ENCODE measurements around the gene RPS8.
"Not testable (repeated sequence)": the region's sequence is repeated elsewhere in the genome, so short reads cannot be mapped to it uniquely, and the experiment has no call there.

The RPS8 gene

GRCh38 chr1:44811234-44811633 lies 35.9 kb downstream of the RPS8 start:
- Histone ChIP-seq H3K27me3 (no peaks in the 10 kb centered on the region), H3K36me3 (peaks cover 0 to 17% (median 3%) of the 10 kb centered on the region in 3 donors), H3K27ac (peak overlapping the region; percentile 94 to 97), H3K4me1 (peaks cover 16 to 80% (median 69%) of the 10 kb centered on the region in 4 donors), H3K4me3 (no peak overlapping the region), H3K9me3 (no peaks in the 10 kb centered on the region)
- DNase-seq, result no peak
- TF ChIP-seq, protein P1, sequence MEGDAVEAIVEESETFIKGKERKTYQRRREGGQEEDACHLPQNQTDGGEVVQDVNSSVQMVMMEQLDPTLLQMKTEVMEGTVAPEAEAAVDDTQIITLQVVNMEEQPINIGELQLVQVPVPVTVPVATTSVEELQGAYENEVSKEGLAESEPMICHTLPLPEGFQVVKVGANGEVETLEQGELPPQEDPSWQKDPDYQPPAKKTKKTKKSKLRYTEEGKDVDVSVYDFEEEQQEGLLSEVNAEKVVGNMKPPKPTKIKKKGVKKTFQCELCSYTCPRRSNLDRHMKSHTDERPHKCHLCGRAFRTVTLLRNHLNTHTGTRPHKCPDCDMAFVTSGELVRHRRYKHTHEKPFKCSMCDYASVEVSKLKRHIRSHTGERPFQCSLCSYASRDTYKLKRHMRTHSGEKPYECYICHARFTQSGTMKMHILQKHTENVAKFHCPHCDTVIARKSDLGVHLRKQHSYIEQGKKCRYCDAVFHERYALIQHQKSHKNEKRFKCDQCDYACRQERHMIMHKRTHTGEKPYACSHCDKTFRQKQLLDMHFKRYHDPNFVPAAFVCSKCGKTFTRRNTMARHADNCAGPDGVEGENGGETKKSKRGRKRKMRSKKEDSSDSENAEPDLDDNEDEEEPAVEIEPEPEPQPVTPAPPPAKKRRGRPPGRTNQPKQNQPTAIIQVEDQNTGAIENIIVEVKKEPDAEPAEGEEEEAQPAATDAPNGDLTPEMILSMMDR (IDR thresholded peaks at IDR 0.05), result no peak
- intact Hi-C loops (cut with DNase I; ENCODE audit: low total_unique reads), result no loop called here

DNA sequence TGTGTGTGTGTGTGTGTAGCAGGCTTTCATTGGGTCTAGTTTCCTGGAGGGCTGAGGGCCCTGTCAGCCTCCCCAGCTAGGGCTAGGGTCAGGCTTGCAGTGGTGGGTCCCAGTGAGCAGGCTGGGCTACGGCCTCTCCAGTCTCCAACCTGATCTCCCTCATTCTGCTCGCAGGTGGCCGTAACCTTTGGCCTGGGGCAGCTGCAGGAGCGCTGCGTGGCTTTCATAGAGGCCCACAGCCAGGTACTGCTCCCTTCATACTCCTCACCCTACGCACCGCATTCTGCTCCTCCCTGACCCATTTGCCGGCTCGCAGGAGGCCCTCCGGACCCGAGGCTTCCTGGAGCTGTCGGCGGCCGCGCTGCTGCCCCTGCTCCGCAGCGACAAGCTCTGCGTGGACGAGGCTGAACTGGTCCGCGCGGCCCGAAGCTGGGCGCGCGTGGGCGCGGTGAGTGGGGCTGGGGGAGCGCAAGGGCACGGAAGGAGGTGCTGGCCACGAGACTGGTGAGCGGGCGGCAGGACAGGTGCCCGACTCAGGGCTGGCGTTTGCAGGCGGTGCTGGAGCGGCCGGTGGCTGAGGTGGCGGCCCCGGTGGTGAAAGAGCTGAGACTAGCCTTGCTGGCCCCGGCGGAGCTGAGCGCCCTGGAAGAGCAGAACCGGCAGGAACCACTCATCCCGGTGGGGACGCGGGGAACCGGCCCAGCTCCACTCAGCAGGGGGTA lies 37.6 kb downstream of the RPS8 start:
- H3K4me3 ChIP-seq, result peak overlapping the region; percentile 51 to 53
- H3K27ac ChIP-seq, result peak overlapping the region; percentile 94 to 97
- peaks cover 0 to 14% (median 0%) of the 10 kb centered on the region in 3 donors for H3K36me3 ChIP-seq
- H3K9me3 ChIP-seq, result no peaks in the 10 kb centered on the region
- intact Hi-C loops (cut with DNase I; ENCODE audit: low total_unique reads), result no loop called here
- TF ChIP-seq, protein P1 (IDR thresholded peaks at IDR 0.05), result no peak
- H3K27me3 ChIP-seq, result no peaks in the 10 kb centered on the region
- H3K4me1 ChIP-seq, result peaks cover 10 to 62% (median 54%) of the 10 kb centered on the region in 4 donors
- peak; percentile 19 to 69 for DNase-seq

DNA sequence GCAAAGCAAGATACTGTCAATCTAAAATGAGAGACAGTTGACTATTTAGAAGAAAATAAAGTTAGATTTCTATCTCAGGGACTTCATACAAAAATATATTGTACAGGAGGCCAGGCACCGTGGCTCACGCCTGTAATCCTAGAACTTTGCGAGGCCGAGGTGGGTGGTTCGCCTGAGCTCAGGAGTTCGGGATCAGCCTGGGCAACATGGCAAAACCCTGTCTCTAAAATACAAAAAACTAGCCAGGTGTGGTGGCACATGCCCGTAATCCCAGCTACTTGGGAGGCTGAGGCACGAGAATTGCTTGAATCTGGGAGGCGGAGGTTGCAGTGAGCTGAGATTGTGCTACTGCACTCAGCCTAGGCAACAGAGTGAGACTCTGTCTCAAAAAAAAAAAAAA lies 40.6 kb downstream of the RPS8 start:
- H3K27ac ChIP-seq, result not testable (repeated sequence)
- DNase-seq, result peak in 1 of 2 donors; percentile 33

DNA sequence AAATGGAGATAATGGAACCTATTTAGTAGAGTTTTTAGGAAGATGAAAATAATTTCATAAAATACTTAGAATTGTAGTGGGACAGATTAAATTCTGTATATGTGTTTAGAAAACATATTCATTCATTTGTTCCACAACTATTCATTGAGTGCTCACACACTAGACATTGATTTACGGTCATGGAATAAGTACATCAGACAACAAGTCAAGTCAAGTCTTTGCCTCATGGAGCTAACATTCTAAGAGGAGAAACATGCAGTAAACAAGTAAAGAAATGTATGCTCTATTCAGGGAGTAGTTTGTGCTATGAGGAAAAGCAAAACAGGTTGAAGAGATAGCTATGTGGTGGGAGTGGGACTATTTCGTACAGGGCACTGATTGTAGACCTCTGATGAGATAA lies 42.0 kb downstream of the RPS8 start:
- no peaks in the 10 kb centered on the region for H3K9me3 ChIP-seq
- H3K27ac ChIP-seq, result no peak overlapping the region
- TF ChIP-seq, protein P1 (IDR thresholded peaks at IDR 0.05), result no peak
- H3K36me3 ChIP-seq, result peaks cover 0 to 14% (median 0%) of the 10 kb centered on the region in 3 donors
- no peak overlapping the region for H3K4me3 ChIP-seq
- intact Hi-C loops (cut with DNase I; ENCODE audit: low total_unique reads), result no loop called here
- no peak for DNase-seq
- peaks cover 0 to 46% (median 31%) of the 10 kb centered on the region in 4 donors for H3K4me1 ChIP-seq
- H3K27me3 ChIP-seq, result no peaks in the 10 kb centered on the region

More for the DNA sequence above, 40.6 kb downstream of the RPS8 start:
- H3K9me3 ChIP-seq; H3K27me3 ChIP-seq; intact Hi-C loops (cut with DNase I; ENCODE audit: low total_unique reads); H3K4me3 ChIP-seq: not testable (repeated sequence)
- peaks cover 0 to 54% (median 39%) of the 10 kb centered on the region in 4 donors for H3K4me1 ChIP-seq
- peaks cover 0 to 14% (median 0%) of the 10 kb centered on the region in 3 donors for H3K36me3 ChIP-seq

DNA sequence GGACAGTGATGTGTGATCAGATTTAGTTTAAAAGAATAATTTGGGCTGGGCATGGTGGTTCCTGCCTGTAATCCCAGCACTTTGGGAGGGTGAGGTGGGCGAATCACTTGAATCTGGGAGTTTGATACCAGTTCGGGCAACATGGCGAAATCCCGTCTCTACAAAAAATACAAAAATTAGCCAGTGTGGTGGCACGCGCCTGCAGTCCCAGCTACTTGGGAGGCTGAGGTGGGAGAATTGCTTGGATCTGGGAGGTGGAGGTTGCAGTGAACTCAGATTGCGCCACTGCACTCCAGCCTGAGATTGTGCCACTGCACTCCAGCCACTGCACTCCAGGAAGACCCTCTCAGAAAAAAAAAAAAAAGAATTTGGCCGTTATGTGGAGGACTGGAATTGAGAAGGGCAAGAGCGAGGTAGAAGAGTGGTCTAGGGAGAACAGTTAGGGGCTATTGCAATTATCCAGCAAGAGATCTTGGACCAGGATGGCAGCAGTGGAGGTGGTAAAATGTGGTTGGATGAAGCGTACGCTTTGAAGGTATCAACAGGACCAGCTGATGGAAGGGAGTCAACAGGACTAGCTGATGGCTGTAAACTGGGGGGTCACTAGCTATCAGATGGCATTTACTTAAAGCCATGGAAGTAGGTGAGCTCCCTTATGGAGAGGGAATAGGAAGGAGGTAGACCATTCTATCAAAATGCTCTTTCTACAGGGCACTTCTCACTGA lies 42.6 kb downstream of the RPS8 start:
- Histone ChIP-seq H3K36me3 (peaks cover 0 to 14% (median 0%) of the 10 kb centered on the region in 3 donors), H3K4me3 (no peak overlapping the region), H3K27ac (peak overlapping the region; percentile 98 to 99), H3K27me3 (no peaks in the 10 kb centered on the region), H3K9me3 (no peaks in the 10 kb centered on the region), H3K4me1 (peaks cover 0 to 39% (median 27%) of the 10 kb centered on the region in 4 donors)
- peak; percentile 16 to 23 for DNase-seq
- intact Hi-C loops (cut with DNase I; ENCODE audit: low total_unique reads), result no loop called here
- TF ChIP-seq, protein P1 (IDR thresholded peaks at IDR 0.05), result no peak

- no peaks in the 10 kb centered on the region for H3K9me3 ChIP-seq
- TF ChIP-seq, protein P1 (IDR thresholded peaks at IDR 0.05), result no peak
- peaks cover 0 to 14% (median 0%) of the 10 kb centered on the region in 3 donors for H3K36me3 ChIP-seq
- intact Hi-C loops (cut with DNase I; ENCODE audit: low total_unique reads), result no loop called here
- DNase-seq, result peak in 1 of 2 donors; percentile 21
- H3K27me3 ChIP-seq, result no peaks in the 10 kb centered on the region
- peak overlapping the region; percentile 57 to 76 for H3K4me3 ChIP-seq
- peak overlapping the region; percentile 98 to 99 for H3K27ac ChIP-seq
- peaks cover 0 to 30% (median 21%) of the 10 kb centered on the region in 4 donors for H3K4me1 ChIP-seq
Observed at GRCh38 chr1:44819196-44819607, 43.9 kb downstream of the RPS8 start.

Data from tibial artery (tissue), 4 donors.